Measurements from ENCODE around the gene EXD1. TPM values are rescaled to one million over a fixed set of nuclear protein-coding genes. Genes with fewer than 3 reads are reported as not detected.

Gene EXD1
- total RNA-seq, 1 experiment from 2014 or later = not detected

DNA sequence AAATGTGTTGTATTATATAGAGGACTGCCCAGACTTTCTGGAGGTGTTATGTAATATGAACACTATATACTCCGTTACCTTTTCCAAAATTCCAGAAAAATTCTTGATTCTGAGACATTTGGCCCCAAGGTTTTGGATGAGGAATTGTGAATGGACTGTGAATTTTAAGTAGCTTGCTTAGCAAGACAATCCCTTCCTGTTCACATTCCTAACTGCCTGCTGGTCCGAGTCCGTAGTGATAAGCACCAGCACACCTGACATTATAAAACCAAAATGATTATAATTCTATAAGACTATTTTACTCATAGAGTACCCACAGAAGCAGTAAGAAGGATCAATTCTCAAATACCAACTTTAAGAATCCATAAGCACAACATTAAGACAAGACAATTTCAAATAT, 11.2 kb downstream of the EXD1 start:
- ChIA-PET CTCF (interaction anchor here (0.5 kb wide), 1 partner anchor 1503 kb away, joined by 3 read pairs; no protein-coding TSS in a partner anchor), POLR2A (ENCODE audit: unreplicated experiment) (interaction anchor here (0.7 kb wide), 1 partner anchor 65 kb away, joined by 7 read pairs; no protein-coding TSS in a partner anchor)
- no peak overlapping the region for H3K4me3 ChIP-seq
- H3K9me2 ChIP-seq (ENCODE audit: insufficient read depth) = no peaks in the 10 kb centered on the region
- no peaks in the 10 kb centered on the region for H3K4me1 ChIP-seq (replicated peaks; ENCODE audit: insufficient read depth)
- no peaks in the 10 kb centered on the region for H3K9me3 ChIP-seq (ENCODE audit: insufficient read depth, low read depth)
- H3K4me2 ChIP-seq = no peak overlapping the region
- intact Hi-C loops (cut with micrococcal nuclease; ENCODE audit: unreplicated experiment) = no loop called here
- H3K27me3 ChIP-seq (ENCODE audit: insufficient read depth, low read depth) = no peaks in the 10 kb centered on the region
- H4K20me1 ChIP-seq (ENCODE audit: insufficient read depth) = no peaks in the 10 kb centered on the region
- no peaks in the 10 kb centered on the region for H3K79me2 ChIP-seq (ENCODE audit: low read depth)
- TF ChIP-seq EZH2 (IDR thresholded peaks at IDR 0.05; ENCODE audit: low read depth) = no peak
- TF ChIP-seq, protein P1, sequence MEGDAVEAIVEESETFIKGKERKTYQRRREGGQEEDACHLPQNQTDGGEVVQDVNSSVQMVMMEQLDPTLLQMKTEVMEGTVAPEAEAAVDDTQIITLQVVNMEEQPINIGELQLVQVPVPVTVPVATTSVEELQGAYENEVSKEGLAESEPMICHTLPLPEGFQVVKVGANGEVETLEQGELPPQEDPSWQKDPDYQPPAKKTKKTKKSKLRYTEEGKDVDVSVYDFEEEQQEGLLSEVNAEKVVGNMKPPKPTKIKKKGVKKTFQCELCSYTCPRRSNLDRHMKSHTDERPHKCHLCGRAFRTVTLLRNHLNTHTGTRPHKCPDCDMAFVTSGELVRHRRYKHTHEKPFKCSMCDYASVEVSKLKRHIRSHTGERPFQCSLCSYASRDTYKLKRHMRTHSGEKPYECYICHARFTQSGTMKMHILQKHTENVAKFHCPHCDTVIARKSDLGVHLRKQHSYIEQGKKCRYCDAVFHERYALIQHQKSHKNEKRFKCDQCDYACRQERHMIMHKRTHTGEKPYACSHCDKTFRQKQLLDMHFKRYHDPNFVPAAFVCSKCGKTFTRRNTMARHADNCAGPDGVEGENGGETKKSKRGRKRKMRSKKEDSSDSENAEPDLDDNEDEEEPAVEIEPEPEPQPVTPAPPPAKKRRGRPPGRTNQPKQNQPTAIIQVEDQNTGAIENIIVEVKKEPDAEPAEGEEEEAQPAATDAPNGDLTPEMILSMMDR (conservative IDR thresholded peaks at IDR 0.05) = no peak
- no peaks in the 10 kb centered on the region for H3F3A ChIP-seq (ENCODE audit: insufficient read depth, low read depth)
- no TSS peak for BruUV-seq (replicated peaks)
- DNase-seq = no peak
- no peak overlapping the region for H3K27ac ChIP-seq
- no peaks in the 10 kb centered on the region for H3K36me3 ChIP-seq (ENCODE audit: low read depth)
- H2AFZ ChIP-seq = no peak overlapping the region

DNA sequence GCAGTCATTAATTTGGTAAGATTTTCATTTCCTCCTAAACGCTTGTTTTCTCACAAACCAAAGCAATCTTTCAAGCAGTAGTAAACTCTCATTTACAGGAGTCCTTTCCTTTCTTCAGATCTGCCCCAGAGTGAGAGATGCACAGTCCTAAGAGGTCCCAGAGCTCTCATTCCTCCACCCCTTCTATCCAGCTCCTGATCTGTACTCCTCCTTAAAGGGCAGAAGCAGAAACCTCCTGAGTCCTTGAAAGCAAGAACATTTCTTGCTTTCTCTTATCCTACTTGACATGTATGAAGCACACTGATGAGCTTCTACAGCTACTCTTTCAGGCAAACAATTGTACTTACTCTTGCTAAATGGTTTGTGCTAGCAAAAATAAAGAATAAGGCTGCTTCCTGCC, 11.7 kb downstream of the EXD1 start:
- no peak overlapping the region for H3K4me2 ChIP-seq
- H4K20me1 ChIP-seq (ENCODE audit: insufficient read depth) = no peaks in the 10 kb centered on the region
- no peaks in the 10 kb centered on the region for H3K27me3 ChIP-seq (ENCODE audit: insufficient read depth, low read depth)
- no peaks in the 10 kb centered on the region for H3K79me2 ChIP-seq (ENCODE audit: low read depth)
- no peak overlapping the region for H3K27ac ChIP-seq
- TF ChIP-seq, protein P1 (conservative IDR thresholded peaks at IDR 0.05) = no peak
- no peak for TF ChIP-seq EZH2 (IDR thresholded peaks at IDR 0.05; ENCODE audit: low read depth)
- BruUV-seq (replicated peaks) = no TSS peak
- no peaks in the 10 kb centered on the region for H3K36me3 ChIP-seq (ENCODE audit: low read depth)
- no peak for DNase-seq
- intact Hi-C loops (cut with micrococcal nuclease; ENCODE audit: unreplicated experiment) = no loop called here
- no peaks in the 10 kb centered on the region for H3F3A ChIP-seq (ENCODE audit: insufficient read depth, low read depth)
- H3K4me1 ChIP-seq (replicated peaks; ENCODE audit: insufficient read depth) = no peaks in the 10 kb centered on the region
- no peak overlapping the region for H2AFZ ChIP-seq
- no peaks in the 10 kb centered on the region for H3K9me2 ChIP-seq (ENCODE audit: insufficient read depth)
- H3K9me3 ChIP-seq (ENCODE audit: insufficient read depth, low read depth) = no peaks in the 10 kb centered on the region
- POLR2A ChIA-PET (ENCODE audit: unreplicated experiment) = interaction anchor here (0.5 kb wide), 1 partner anchor 15 kb away, joined by 3 read pairs; no protein-coding TSS in a partner anchor
- no peak overlapping the region for H3K4me3 ChIP-seq
- CTCF ChIA-PET = interaction anchor here (0.5 kb wide), 1 partner anchor 1503 kb away, joined by 3 read pairs; no protein-coding TSS in a partner anchor

DNA sequence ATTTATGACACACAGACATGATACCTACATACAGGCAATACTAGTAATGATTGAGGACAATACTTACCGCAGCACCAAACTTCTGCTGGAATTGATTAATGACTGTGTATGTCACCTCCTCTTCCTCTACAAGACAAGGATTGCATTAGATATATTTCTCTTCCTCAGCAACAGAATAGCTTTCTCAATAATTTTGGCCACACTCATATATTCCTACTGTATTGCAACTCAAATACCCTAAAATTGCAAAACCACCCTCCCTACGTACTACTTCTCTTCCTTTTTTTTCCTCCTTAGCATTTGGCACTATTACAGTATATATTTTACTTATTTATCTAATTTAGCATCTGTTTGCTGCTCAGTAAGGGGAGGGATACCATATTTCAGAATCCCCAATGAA, 14.8 kb downstream of the EXD1 start:
- intact Hi-C loops (cut with micrococcal nuclease; ENCODE audit: unreplicated experiment) = no loop called here
- H3K36me3 ChIP-seq (ENCODE audit: low read depth) = no peaks in the 10 kb centered on the region
- BruUV-seq (replicated peaks) = no TSS peak
- no peaks in the 10 kb centered on the region for H4K20me1 ChIP-seq (ENCODE audit: insufficient read depth)
- no peaks in the 10 kb centered on the region for H3K27me3 ChIP-seq (ENCODE audit: insufficient read depth, low read depth)
- CTCF ChIA-PET = interaction anchor here (0.5 kb wide), 1 partner anchor 230 kb away, joined by 4 read pairs; no protein-coding TSS in a partner anchor
- POLR2A ChIA-PET (ENCODE audit: unreplicated experiment) = no interaction called here
- TF ChIP-seq, protein P1 (conservative IDR thresholded peaks at IDR 0.05) = no peak
- TF ChIP-seq EZH2 (IDR thresholded peaks at IDR 0.05; ENCODE audit: low read depth) = no peak
- DNase-seq = no peak
- no peak overlapping the region for H3K4me3 ChIP-seq
- H3K79me2 ChIP-seq (ENCODE audit: low read depth) = no peaks in the 10 kb centered on the region
- H2AFZ ChIP-seq = no peak overlapping the region
- no peaks in the 10 kb centered on the region for H3K9me2 ChIP-seq (ENCODE audit: insufficient read depth)
- no peaks in the 10 kb centered on the region for H3K9me3 ChIP-seq (ENCODE audit: insufficient read depth, low read depth)
- no peaks in the 10 kb centered on the region for H3F3A ChIP-seq (ENCODE audit: insufficient read depth, low read depth)
- H3K4me1 ChIP-seq (replicated peaks; ENCODE audit: insufficient read depth) = no peaks in the 10 kb centered on the region
- H3K27ac ChIP-seq = no peak overlapping the region
- H3K4me2 ChIP-seq = no peak overlapping the region

Measured in PC-9 (cell line).